NT2/D1 (cell line): ENCODE measurements around the gene AFG3L2.

Experiments
- SUZ12 ChIP-seq: IDR thresholded peaks from 2 replicates; pipeline ENCODE4 v1.6.1; 2011; ENCODE audit not compliant: insufficient read length, insufficient read depth; ENCODE audit errors: extremely low read depth
- YY1 ChIP-seq: IDR thresholded peaks from 2 replicates; pipeline ENCODE4 v1.6.1; 2011; ENCODE audit not compliant: insufficient read length, insufficient read depth
- ZNF274 ChIP-seq: IDR thresholded peaks from 2 replicates; pipeline ENCODE4 v1.6.1; 2011; ENCODE audit warnings: mild to moderate bottlenecking, low read depth, low read length

- TF ChIP-seq SUZ12 (no peak), YY1 (no peak), ZNF274 (no peak)
Observed at GRCh38 chr18:12308386-12309100, 68.5 kb downstream of the AFG3L2 start.
